DMS114 treated with DMSO at 0.1 percent for 48 hours (cell line): ENCODE results near the gene PIBF1.
"Not testable (repeated sequence)": the region's sequence is repeated elsewhere in the genome, so short reads cannot be mapped to it uniquely, and the experiment has no call there.

Experiments used
- DNase-seq: peaks from one replicate; lab custom pipeline; 2025; ENCODE audit not compliant: unreplicated experiment; lab: John Stamatoyannopoulos, UW

PIBF1 gene

GRCh38 chr13:72820898-72821279 lies 39.0 kb downstream of the PIBF1 start:
- no peak for DNase-seq

- no peak for DNase-seq
Observed at GRCh38 chr13:72823081-72823480, 41.1 kb downstream of the PIBF1 start.

- no peak for DNase-seq
Observed at GRCh38 chr13:72823724-72824123, 41.8 kb downstream of the PIBF1 start.

GRCh38 chr13:72834601-72835000 lies 52.7 kb downstream of the PIBF1 start:
- DNase-seq = no peak

- no peak for DNase-seq
Observed at GRCh38 chr13:72839831-72840426, 58.0 kb downstream of the PIBF1 start.

GRCh38 chr13:72842991-72843390 lies 61.1 kb downstream of the PIBF1 start:
- DNase-seq = no peak

- not testable (repeated sequence) for DNase-seq
Observed at GRCh38 chr13:72845148-72845547, 63.2 kb downstream of the PIBF1 start.

GRCh38 chr13:72849571-72849970 lies 67.6 kb downstream of the PIBF1 start:
- no peak for DNase-seq

- no peak for DNase-seq
Observed at GRCh38 chr13:72850959-72851677, 69.2 kb downstream of the PIBF1 start.

- no peak for DNase-seq
Observed at GRCh38 chr13:72851678-72852014, 69.7 kb downstream of the PIBF1 start.

GRCh38 chr13:72852207-72852606 lies 70.3 kb downstream of the PIBF1 start:
- DNase-seq = no peak

- no peak for DNase-seq
Observed at GRCh38 chr13:72853000-72853399, 71.1 kb downstream of the PIBF1 start.

- no peak for DNase-seq
Observed at GRCh38 chr13:72864142-72865011, 82.4 kb downstream of the PIBF1 start.

GRCh38 chr13:72868229-72868628 lies 86.3 kb downstream of the PIBF1 start:
- DNase-seq = no peak

GRCh38 chr13:72875233-72875632 lies 93.3 kb downstream of the PIBF1 start:
- no peak for DNase-seq

- no peak for DNase-seq
Observed at GRCh38 chr13:72884101-72884500, 102.2 kb downstream of the PIBF1 start.

GRCh38 chr13:72886272-72887067 lies 104.5 kb downstream of the PIBF1 start:
- DNase-seq = no peak

- DNase-seq = no peak
Observed at GRCh38 chr13:72889495-72889894, 107.6 kb downstream of the PIBF1 start.

GRCh38 chr13:72890546-72890945 lies 108.6 kb downstream of the PIBF1 start:
- no peak for DNase-seq

- no peak for DNase-seq
Observed at GRCh38 chr13:72891423-72891822, 109.5 kb downstream of the PIBF1 start.

GRCh38 chr13:72896869-72897268 lies 114.9 kb downstream of the PIBF1 start:
- DNase-seq = no peak
